22Rv1 (cell line): ENCODE data around the gene BOC.

Experiments
- ZFX ChIP-seq: fragments of 450-650 bp; IDR thresholded peaks from 2 replicates; pipeline ENCODE4 v1.6.1; 2017; ENCODE audit warnings: antibody characterized with exemption, borderline replicate concordance
- TF ChIP-seq, protein P1 (sequence below): fragments of 450-650 bp; IDR thresholded peaks from 2 replicates; pipeline ENCODE4 v1.5.1; 2017; ENCODE audit warnings: mild to moderate bottlenecking

- TF ChIP-seq, protein P1, sequence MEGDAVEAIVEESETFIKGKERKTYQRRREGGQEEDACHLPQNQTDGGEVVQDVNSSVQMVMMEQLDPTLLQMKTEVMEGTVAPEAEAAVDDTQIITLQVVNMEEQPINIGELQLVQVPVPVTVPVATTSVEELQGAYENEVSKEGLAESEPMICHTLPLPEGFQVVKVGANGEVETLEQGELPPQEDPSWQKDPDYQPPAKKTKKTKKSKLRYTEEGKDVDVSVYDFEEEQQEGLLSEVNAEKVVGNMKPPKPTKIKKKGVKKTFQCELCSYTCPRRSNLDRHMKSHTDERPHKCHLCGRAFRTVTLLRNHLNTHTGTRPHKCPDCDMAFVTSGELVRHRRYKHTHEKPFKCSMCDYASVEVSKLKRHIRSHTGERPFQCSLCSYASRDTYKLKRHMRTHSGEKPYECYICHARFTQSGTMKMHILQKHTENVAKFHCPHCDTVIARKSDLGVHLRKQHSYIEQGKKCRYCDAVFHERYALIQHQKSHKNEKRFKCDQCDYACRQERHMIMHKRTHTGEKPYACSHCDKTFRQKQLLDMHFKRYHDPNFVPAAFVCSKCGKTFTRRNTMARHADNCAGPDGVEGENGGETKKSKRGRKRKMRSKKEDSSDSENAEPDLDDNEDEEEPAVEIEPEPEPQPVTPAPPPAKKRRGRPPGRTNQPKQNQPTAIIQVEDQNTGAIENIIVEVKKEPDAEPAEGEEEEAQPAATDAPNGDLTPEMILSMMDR, result no peak
- TF ChIP-seq ZFX, result no peak
These were observed 92.7 kb downstream of the BOC start for GRCh38 chr3:113304102-113304501.
